HG02938 (cell line): ENCODE measurements around the gene PRKCH.
"Not testable (repeated sequence)": the region's sequence is repeated elsewhere in the genome, so short reads cannot be mapped to it uniquely, and the experiment has no call there.

Experiments used
- ATAC-seq: cut with Tn5 transposase; IDR thresholded peaks from one replicate; pipeline ENCODE4 v1.9.1; 2021; ENCODE audit warnings: mild to moderate bottlenecking, moderate library complexity; ENCODE audit not compliant: unreplicated experiment

PRKCH gene

GRCh38 chr14:61304688-61305087, 16.7 kb upstream of the PRKCH start:
- no peak for ATAC-seq

GRCh38 chr14:61308198-61308597, 13.2 kb upstream of the PRKCH start:
- ATAC-seq, result no peak

GRCh38 chr14:61308701-61309100, 12.7 kb upstream of the PRKCH start:
- ATAC-seq, result not testable (repeated sequence)

- no peak for ATAC-seq
Observed at GRCh38 chr14:61315313-61315712, 6.1 kb upstream of the PRKCH start.

GRCh38 chr14:61319086-61319485, 2.3 kb upstream of the PRKCH start:
- no peak for ATAC-seq

- no peak for ATAC-seq
Observed at GRCh38 chr14:61319706-61320105, 1.7 kb upstream of the PRKCH start.

- not testable (repeated sequence) for ATAC-seq
Observed at GRCh38 chr14:61320170-61320569, 1.2 kb upstream of the PRKCH start.

- ATAC-seq, result no peak
Observed at GRCh38 chr14:61320806-61321384, 484 bp upstream of the PRKCH start.

GRCh38 chr14:61322011-61322798, 826 bp downstream of the PRKCH start:
- ATAC-seq, result no peak

GRCh38 chr14:61322799-61323290, 1.5 kb downstream of the PRKCH start:
- no peak for ATAC-seq

GRCh38 chr14:61323970-61324369, 2.6 kb downstream of the PRKCH start:
- ATAC-seq, result no peak

GRCh38 chr14:61325166-61325565, 3.8 kb downstream of the PRKCH start:
- no peak for ATAC-seq

- no peak for ATAC-seq
Observed at GRCh38 chr14:61326146-61326545, 4.8 kb downstream of the PRKCH start.

- no peak for ATAC-seq
Observed at GRCh38 chr14:61326847-61327246, 5.5 kb downstream of the PRKCH start.

GRCh38 chr14:61328626-61329262, 7.4 kb downstream of the PRKCH start:
- no peak for ATAC-seq

GRCh38 chr14:61329478-61330051, 8.2 kb downstream of the PRKCH start:
- no peak for ATAC-seq

- no peak for ATAC-seq
Observed at GRCh38 chr14:61330511-61330910, 9.1 kb downstream of the PRKCH start.

- no peak for ATAC-seq
Observed at GRCh38 chr14:61331992-61332657, 10.7 kb downstream of the PRKCH start.

- ATAC-seq, result no peak
Observed at GRCh38 chr14:61332658-61333029, 11.3 kb downstream of the PRKCH start.

GRCh38 chr14:61333087-61333486, 11.7 kb downstream of the PRKCH start:
- ATAC-seq, result no peak

- ATAC-seq, result no peak
Observed at GRCh38 chr14:61334197-61334701, 12.9 kb downstream of the PRKCH start.
